GM12801 (cell line): ENCODE measurements around the gene NUDT17.

Source experiments
- CTCF ChIP-seq: IDR thresholded peaks from one replicate; pipeline ENCODE4 v1.5.1; 2011; ENCODE audit warnings: control low read depth; ENCODE audit not compliant: insufficient read length; ENCODE audit errors: extremely low read depth

The NUDT17 gene

DNA sequence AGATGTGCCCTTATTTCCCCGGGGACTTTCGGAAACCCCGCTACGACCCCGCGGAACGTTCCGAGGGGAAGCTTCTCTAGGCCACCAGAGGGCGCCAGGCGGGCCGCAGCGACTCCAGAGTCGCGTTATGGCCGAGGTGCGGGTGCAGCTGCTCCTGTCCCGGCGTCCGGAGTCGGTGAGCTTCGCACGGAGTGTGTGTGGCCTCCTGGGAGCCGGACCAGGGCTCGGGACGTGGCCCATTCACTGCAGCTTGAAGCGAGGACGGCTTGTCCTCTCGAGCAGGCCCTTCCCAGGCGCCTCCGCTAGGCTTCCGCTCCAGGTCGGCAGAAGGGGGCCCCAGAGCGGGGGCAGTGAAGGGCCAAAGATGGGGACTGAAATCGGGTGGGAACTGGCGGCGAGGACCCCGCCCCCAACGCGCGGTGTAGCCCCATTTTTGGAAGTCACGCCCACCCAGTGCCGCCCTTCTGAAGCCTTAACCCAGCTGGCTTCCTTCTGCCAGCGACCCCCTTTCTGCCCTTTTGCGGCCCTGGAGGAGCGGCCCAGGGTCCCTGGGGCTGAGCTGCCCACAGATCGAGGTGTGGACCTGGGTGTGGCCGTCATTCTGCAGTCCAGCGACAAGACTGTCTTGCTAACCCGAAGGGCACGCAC lies at the start of gene NUDT17:
Gene NUDT17, plus strand, starts transcription at position 117 of the 648 bp plus-strand sequence. Its CDS starts 11 bp downstream, at position 128.
- no peak for TF ChIP-seq CTCF

DNA sequence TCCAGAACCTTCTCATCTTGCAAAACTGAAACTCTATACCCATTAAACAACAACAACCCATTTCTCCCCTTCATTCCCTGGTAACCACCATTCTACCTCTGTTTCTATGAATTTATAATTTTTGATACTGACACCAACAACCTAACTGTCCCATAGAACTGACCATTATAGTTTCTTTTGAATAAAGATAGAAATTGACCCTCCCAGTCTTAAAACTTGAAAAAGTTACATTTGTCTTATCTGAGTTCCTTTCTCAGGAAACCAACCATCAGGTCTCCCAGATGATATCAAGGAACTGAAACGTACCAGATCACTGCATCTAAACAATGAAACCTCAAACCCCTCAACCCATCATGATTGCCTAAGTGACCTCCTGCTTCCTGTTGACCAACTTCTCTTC lies 48.7 kb upstream of the NUDT17 start:
- TF ChIP-seq CTCF: no peak

DNA sequence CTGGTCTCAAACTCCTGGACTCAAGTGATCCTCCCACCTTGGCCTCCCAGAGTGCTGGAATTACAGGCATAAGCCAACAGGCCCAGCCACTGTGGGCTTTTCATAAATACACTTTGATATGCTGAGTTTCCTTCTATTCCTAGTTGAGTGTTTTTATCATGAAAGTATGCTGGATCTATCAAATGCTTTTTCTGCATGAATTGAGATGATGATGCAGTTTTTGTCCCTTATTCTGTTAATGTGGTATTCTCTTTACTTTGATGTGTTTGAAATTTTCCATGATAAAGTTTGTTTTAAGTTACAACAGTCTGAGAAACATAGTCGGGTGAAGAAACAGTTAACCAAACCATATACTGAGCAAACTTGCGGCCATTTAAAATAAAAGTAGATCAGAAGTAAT lies 45.6 kb upstream of the NUDT17 start:
- TF ChIP-seq CTCF: no peak

DNA sequence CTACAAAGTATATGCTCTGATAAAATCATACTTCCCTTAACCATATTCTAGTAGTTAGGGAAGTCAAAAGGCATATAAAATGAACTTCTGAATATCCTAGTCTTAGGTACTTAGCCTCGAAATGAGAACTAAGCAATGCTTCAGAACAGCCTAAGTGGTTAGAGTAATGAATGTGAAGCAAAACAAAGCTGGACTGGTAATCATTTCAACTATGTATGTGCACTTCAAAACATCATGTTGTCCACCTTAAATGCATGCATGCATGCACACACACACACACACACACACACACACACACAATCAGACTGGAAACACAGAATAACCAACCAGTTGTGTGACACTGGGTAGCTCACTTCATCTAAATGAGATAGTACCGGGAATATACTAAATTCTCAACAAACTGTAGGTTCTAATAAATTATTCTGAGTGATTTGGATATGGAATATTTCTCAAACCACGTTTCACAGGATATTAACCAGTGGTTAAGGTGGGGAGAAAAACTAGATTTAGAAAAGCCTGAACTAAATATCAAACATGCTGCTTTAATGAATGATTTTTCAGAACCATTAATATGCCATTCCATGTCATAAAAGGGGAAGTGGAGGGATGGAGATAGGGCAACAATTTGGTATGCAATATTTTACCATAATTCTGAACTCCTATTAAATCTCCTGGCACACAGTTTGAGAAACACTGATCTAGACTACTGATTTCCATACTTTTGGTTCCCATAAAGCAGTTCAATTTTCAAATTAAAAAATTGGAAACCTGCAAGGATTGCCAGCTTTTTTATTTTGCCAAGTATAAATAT lies 41.0 kb upstream of the NUDT17 start:
- no peak for TF ChIP-seq CTCF

GRCh38 chr1:145805057-145805456 lies 40.4 kb upstream of the NUDT17 start:
- TF ChIP-seq CTCF: no peak

- TF ChIP-seq CTCF: no peak
Measured at GRCh38 chr1:145806408-145806807, 39.0 kb upstream of the NUDT17 start.

- TF ChIP-seq CTCF: no peak
Measured at GRCh38 chr1:145806844-145807243, 38.6 kb upstream of the NUDT17 start.
